T-helper 2 cell treated with Interferon-gamma antibody and Interleukin-4, amounts not matched to agents 100 ng/mL and 5 ng/mL, for 36 hours (primary cell): ENCODE results near the gene S100A13. TPM values are rescaled to one million over a fixed set of nuclear protein-coding genes. Genes with fewer than 3 reads are reported as not detected.
"Not testable (repeated sequence)": the region's sequence is repeated elsewhere in the genome, so short reads cannot be mapped to it uniquely, and the experiment has no call there.

Experiments used
- intact Hi-C: fragments of 100-400 bp; cut with micrococcal nuclease; formaldehyde crosslinking; loops from one replicate; pipeline ENCODE4 v1.15.1; 2023
- total RNA-seq: library from RNA; stranded (reverse); gene quantifications from 2 replicates; pipeline ENCODE4 v1.2.3, GENCODE V29; 2022

The S100A13 gene
- total RNA-seq, 1 donor from 2014 or later = 4.1 TPM

DNA sequence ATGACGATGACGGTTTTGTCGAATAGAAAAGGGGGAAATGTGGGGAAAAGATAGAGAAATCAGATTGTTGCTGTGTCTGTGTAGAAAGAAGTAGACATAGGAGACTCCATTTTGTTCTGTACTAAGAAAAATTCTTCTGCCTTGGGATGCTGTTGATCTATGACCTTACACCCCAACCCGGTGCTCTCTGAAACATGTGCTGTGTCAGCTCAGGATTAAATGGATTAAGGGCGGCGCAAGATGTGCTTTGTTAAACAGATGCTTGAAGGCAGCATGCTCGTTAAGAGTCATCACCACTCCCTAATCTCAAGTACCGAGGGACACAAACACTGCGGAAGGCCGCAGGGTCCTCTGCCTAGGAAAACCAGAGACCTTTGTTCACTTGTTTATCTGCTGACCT is 51.8 kb downstream of the S100A13 start:
- intact Hi-C loops = not testable (repeated sequence)

DNA sequence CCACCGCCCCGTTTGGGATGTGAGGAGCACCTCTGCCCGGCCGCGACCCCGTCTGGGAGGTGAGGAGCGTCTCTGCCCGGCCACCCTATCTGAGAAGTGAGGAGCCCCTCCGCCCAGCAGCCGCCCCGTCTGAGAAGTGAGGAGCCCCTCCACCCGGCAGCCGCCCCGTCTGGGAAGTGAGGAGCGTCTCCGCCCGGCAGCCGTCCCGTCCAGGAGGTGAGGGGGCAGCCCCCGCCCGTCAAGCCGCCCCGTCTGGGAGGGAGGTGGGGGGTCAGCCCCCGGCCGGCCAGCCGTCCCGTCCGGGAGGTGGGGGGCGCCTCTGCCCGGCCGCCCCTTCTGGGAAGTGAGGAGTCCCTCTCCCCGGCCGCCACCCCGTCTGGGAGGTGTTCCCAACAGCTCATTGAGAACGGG is 52.2 kb downstream of the S100A13 start:
- intact Hi-C loops = not testable (repeated sequence)

- intact Hi-C loops = no loop called here
Measured at GRCh38 chr1:153573351-153573750, 54.0 kb downstream of the S100A13 start.

DNA sequence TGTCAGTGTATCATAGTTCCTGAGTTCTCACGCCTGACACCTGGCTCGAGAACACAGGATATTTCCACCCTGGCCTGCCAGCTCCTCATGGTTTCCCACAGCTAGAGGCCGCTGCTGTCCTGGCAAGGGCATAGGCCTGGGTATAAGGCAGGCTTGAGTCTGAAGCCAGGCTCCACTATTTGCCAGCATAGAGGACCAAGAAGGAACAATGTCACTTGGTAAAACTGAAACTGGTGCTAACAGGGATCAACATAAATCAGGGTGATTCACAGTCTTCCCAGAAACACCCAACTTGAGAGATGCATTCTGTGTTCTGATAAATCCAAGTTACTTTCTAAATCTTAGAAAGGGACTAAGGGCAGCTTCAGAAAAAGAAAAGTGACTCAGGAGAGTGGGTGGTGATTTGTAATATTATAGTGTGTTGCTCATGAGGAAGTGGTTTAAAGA is 54.7 kb downstream of the S100A13 start:
- intact Hi-C loops = loop anchor here (1.0 kb wide), 1 partner anchor 45 kb away; no protein-coding TSS in a partner anchor

DNA sequence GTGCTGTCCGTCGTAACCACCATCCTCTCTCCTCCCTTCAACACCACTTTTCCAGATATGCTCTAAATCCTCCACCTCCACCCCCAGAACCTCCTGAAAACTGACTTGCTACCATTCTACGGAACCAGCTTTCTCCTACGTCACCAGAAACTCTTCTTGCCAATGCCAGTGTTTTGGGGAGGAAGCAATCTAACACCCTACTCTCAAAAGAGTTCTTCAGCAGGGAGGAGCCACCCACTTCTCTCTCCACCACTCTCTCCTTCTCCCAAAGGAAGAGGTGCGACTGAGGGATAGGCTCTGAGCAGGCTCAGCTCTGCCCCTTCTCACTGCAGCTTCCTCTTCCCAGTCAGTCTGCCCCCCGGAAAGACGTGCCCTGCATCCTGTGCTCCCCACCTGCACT is 55.6 kb downstream of the S100A13 start:
- intact Hi-C loops = loop anchor here (1.0 kb wide), 1 partner anchor 46 kb away; no protein-coding TSS in a partner anchor

DNA sequence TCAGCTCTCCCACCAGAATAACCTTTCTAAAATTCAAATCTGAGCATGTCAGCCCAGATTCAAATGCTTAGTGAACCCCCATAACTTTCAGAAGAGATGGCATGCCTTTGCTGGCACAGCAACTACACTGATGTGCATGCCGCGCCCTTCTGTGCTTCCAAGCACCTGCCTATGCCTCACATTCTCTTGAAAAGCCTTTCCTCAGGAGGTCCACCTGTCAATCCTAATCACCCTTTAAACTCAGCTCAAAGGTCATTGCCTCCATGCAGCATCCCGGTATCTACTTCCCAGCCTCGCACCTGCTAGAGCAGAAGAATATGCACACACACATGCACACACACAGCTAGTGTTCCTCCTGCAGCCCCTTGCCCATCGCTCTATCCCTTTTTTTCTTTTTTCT is 56.4 kb downstream of the S100A13 start:
- intact Hi-C loops = no loop called here

DNA sequence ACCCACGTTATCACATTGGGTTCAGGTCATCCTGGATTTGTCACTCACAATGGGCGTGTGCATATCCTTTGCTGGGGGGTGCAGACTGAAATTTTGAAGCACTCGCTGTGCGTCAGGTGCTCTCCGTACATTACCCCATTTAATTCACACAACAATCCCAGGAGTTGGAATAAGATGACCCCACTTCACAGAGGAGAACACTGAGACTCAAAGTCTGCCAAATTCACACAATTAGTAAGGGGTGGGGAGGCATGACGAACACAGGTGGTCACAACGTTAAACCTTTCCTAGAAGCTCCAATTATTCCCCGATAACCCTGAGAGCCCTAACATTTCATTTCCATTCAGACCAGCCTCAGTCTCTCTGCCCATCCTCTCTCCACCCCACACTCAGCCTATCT is 57.8 kb downstream of the S100A13 start:
- intact Hi-C loops = no loop called here

Other genes with a start within 250 kb of the S100A13 start
- gene S100A8, start 236.4 kb downstream of the S100A13 start, total RNA-seq = not detected in 2 replicates
- gene S100A7A, start 211.0 kb downstream of the S100A13 start, total RNA-seq = not detected in 2 replicates
- gene S100A7, start 166.9 kb downstream of the S100A13 start, total RNA-seq = not detected in 2 replicates
- 526 and 530 TPM in 2 replicates for gene S100A6, start 91.5 kb downstream of the S100A13 start, total RNA-seq
- 4.5 and 5.4 TPM in 2 replicates for gene S100A5, start 86.6 kb downstream of the S100A13 start, total RNA-seq
- gene S100A4, start 81.7 kb downstream of the S100A13 start, total RNA-seq = 871 and 885 TPM in 2 replicates
- not detected in 2 replicates for gene S100A3, start 78.2 kb downstream of the S100A13 start, total RNA-seq
- 0.73 and 0.89 TPM in 2 replicates for gene S100A2, start 61.7 kb downstream of the S100A13 start, total RNA-seq
- gene S100A16, start 14.4 kb downstream of the S100A13 start, total RNA-seq = not detected in 2 replicates
- gene S100A14, start 11.2 kb downstream of the S100A13 start, total RNA-seq = not detected in 2 replicates
- gene S100A1, start 929 bp upstream of the S100A13 start, total RNA-seq = not detected in 2 replicates
- 98.9 and 101 TPM in 2 replicates for gene CHTOP, start 6.6 kb upstream of the S100A13 start, total RNA-seq
- 38.2 and 40.8 TPM in 2 replicates for gene SNAPIN, start 31.2 kb upstream of the S100A13 start, total RNA-seq
- 225 and 226 TPM in 2 replicates for gene ILF2, start 43.5 kb upstream of the S100A13 start, total RNA-seq
- gene NPR1, start 51.2 kb upstream of the S100A13 start, total RNA-seq = not detected in 2 replicates
- 62.1 and 62.9 TPM in 2 replicates for gene INTS3, start 100.5 kb upstream of the S100A13 start, total RNA-seq
- gene SLC27A3, start 147.9 kb upstream of the S100A13 start, total RNA-seq = 22.4 and 24.0 TPM in 2 replicates